Activated CD4-positive, alpha-beta T cell treated with anti-CD3 and anti-CD28 coated beads, Interleukin-2, amount 10 ng/mL, durations not matched to agents 7 days and 5 days (primary cell): ENCODE results near the gene C16orf92. TPM values are rescaled to one million over a fixed set of nuclear protein-coding genes. Genes with fewer than 3 reads are reported as not detected.
"Not testable (repeated sequence)": the region's sequence is repeated elsewhere in the genome, so short reads cannot be mapped to it uniquely, and the experiment has no call there.

Source experiments
- CTCF ChIA-PET: fragments of 350-600 bp; sonication (Branson Sonifier 250); formaldehyde crosslinking; loops from one replicate; lab custom pipeline; 2021; ENCODE audit warnings: antibody characterized with exemption; lab: Charles Lee
- POLR2A ChIA-PET: fragments of 350-600 bp; sonication (Branson Sonifier 250); formaldehyde crosslinking; loops from one replicate; lab custom pipeline; 2021; ENCODE audit warnings: antibody characterized with exemption; lab: Charles Lee
- DNase-seq: peaks from one replicate; pipeline ENCODE4 v3.0.0-alpha.2; 2020
- H3K27ac Mint-ChIP-seq: one replicate; pipeline ENCODE4 v1.8.0; 2021; ENCODE audit warnings: mild to moderate bottlenecking, moderate library complexity, mixed read lengths
- H3K27me3 Mint-ChIP-seq: one replicate; pipeline ENCODE4 v1.8.0; 2021; ENCODE audit warnings: mixed read lengths
- H3K36me3 Mint-ChIP-seq: one replicate; pipeline ENCODE4 v1.8.0; 2021; ENCODE audit warnings: low read depth, mixed read lengths
- H3K4me1 Mint-ChIP-seq: one replicate; pipeline ENCODE4 v1.8.0; 2021; ENCODE audit warnings: mixed read lengths
- H3K4me3 Mint-ChIP-seq: one replicate; pipeline ENCODE4 v1.8.0; 2021; ENCODE audit warnings: mild to moderate bottlenecking, moderate library complexity, mixed read lengths
- H3K9me3 Mint-ChIP-seq: one replicate; pipeline ENCODE4 v1.8.0; 2021; ENCODE audit warnings: mixed read lengths
- total RNA-seq, 2 experiments: library from RNA; stranded (reverse); gene quantifications; one replicate each; pipeline ENCODE4 v1.2.3, GENCODE V29; 2021

The C16orf92 gene
- total RNA-seq, 2 experiments from 2014 or later: not detected

GRCh38 chr16:30010844-30011713, 11.9 kb upstream of the C16orf92 start, which contains the start of gene DOC2A:
DOC2A (minus strand) TSS chr16:30011027; CDS start chr16:30010222, 805 bp downstream.
- Mint-ChIP-seq H3K27ac (no peak within 1 kb of the TSS), H3K4me1 (peaks cover 6% of the 10 kb centered on the region), H3K9me3 (no peaks in the 10 kb centered on the region), H3K36me3 (no peaks in the 10 kb centered on the region), H3K27me3 (peaks cover 26% of the 10 kb centered on the region), H3K4me3 (peak within 1 kb of the TSS; percentile 73)
- DNase-seq: peak; percentile 47
- CTCF ChIA-PET: interaction anchor here (0.6 kb wide), 1 partner anchor 187 kb away, joined by 4 read pairs; no protein-coding TSS in a partner anchor
- POLR2A ChIA-PET: no interaction called here

- H3K36me3 Mint-ChIP-seq: no peaks in the 10 kb centered on the region
- ChIA-PET POLR2A (no interaction called here), CTCF (no interaction called here)
- peaks cover 6% of the 10 kb centered on the region for H3K4me1 Mint-ChIP-seq
- no peak overlapping the region for H3K27ac Mint-ChIP-seq
- peaks cover 26% of the 10 kb centered on the region for H3K27me3 Mint-ChIP-seq
- DNase-seq: no peak
- H3K9me3 Mint-ChIP-seq: no peaks in the 10 kb centered on the region
- H3K4me3 Mint-ChIP-seq: peak overlapping the region; percentile 73
Observed at GRCh38 chr16:30011714-30012504, 11.1 kb upstream of the C16orf92 start.

GRCh38 chr16:30012598-30012997, 10.4 kb upstream of the C16orf92 start:
- H3K27ac Mint-ChIP-seq, POLR2A ChIA-PET, H3K4me1 Mint-ChIP-seq, H3K9me3 Mint-ChIP-seq, H3K36me3 Mint-ChIP-seq, DNase-seq, H3K4me3 Mint-ChIP-seq: not testable (repeated sequence)
- CTCF ChIA-PET: interaction anchor here (1.0 kb wide), 1 partner anchor 19 kb away, joined by 3 read pairs; the partner anchor contains the start of gene TLCD3B
- peaks cover 29% of the 10 kb centered on the region for H3K27me3 Mint-ChIP-seq

- H3K36me3 Mint-ChIP-seq, H3K27ac Mint-ChIP-seq, H3K4me1 Mint-ChIP-seq, H3K9me3 Mint-ChIP-seq, DNase-seq, H3K4me3 Mint-ChIP-seq, POLR2A ChIA-PET: not testable (repeated sequence)
- CTCF ChIA-PET: interaction anchor here (1.0 to 1.1 kb wide), 3 partner anchors 17 to 167 kb away, joined by 3 to 4 read pairs (median 3); partner anchors contain the start of gene INO80E
- H3K27me3 Mint-ChIP-seq: peaks cover 22% of the 10 kb centered on the region
Observed at GRCh38 chr16:30015450-30015849, 7.5 kb upstream of the C16orf92 start.

GRCh38 chr16:30016555-30017276, 6.3 kb upstream of the C16orf92 start:
- Mint-ChIP-seq H3K4me1 (peaks cover 13% of the 10 kb centered on the region), H3K27ac (no peak overlapping the region), H3K9me3 (no peaks in the 10 kb centered on the region), H3K36me3 (no peaks in the 10 kb centered on the region), H3K4me3 (no peak overlapping the region), H3K27me3 (peaks cover 27% of the 10 kb centered on the region)
- CTCF ChIA-PET: interaction anchor here (0.6 to 1.8 kb wide), 3 partner anchors 11 to 226 kb away, joined by 3 to 8 read pairs (median 3); partner anchors contain the start of gene KIF22
- POLR2A ChIA-PET: no interaction called here
- no peak for DNase-seq

GRCh38 chr16:30017277-30017656, 5.7 kb upstream of the C16orf92 start:
- DNase-seq: no peak
- Mint-ChIP-seq H3K4me1 (peaks cover 9% of the 10 kb centered on the region), H3K27ac (no peak overlapping the region), H3K36me3 (no peaks in the 10 kb centered on the region), H3K9me3 (no peaks in the 10 kb centered on the region), H3K27me3 (peaks cover 22% of the 10 kb centered on the region), H3K4me3 (no peak overlapping the region)
- ChIA-PET POLR2A (no interaction called here), CTCF (interaction anchor here (0.6 to 1.8 kb wide), 3 partner anchors 11 to 227 kb away, joined by 3 to 8 read pairs (median 3); partner anchors contain the start of gene KIF22)

- POLR2A ChIA-PET, H3K9me3 Mint-ChIP-seq, H3K4me1 Mint-ChIP-seq, H3K27ac Mint-ChIP-seq, H3K4me3 Mint-ChIP-seq, DNase-seq, H3K36me3 Mint-ChIP-seq: not testable (repeated sequence)
- H3K27me3 Mint-ChIP-seq: peaks cover 18% of the 10 kb centered on the region
- CTCF ChIA-PET: interaction anchor here (0.6 to 1.8 kb wide), 4 partner anchors 11 to 216 kb away, joined by 3 to 8 read pairs (median 4); no protein-coding TSS in a partner anchor
Observed at GRCh38 chr16:30017937-30018336, 5.1 kb upstream of the C16orf92 start.

- Mint-ChIP-seq H3K27me3 (peaks cover 17% of the 10 kb centered on the region), H3K27ac (no peak overlapping the region), H3K4me1 (peaks cover 9% of the 10 kb centered on the region), H3K4me3 (no peak overlapping the region), H3K36me3 (no peaks in the 10 kb centered on the region), H3K9me3 (no peaks in the 10 kb centered on the region)
- ChIA-PET POLR2A (interaction anchor here (0.5 kb wide), 1 partner anchor 192 kb away, joined by 3 read pairs; no protein-coding TSS in a partner anchor), CTCF (interaction anchor here (0.5 to 1.3 kb wide), 5 partner anchors 11 to 337 kb away, joined by 3 to 4 read pairs (median 3); no protein-coding TSS in a partner anchor)
- DNase-seq: no peak
Observed at GRCh38 chr16:30018731-30019158, 4.3 kb upstream of the C16orf92 start.

GRCh38 chr16:30023586-30023985, 588 bp downstream of the C16orf92 start:
- Mint-ChIP-seq H3K36me3 (no peaks in the 10 kb centered on the region), H3K4me3 (no peak overlapping the region), H3K4me1 (peaks cover 9% of the 10 kb centered on the region), H3K27ac (no peak overlapping the region), H3K27me3 (peaks cover 31% of the 10 kb centered on the region), H3K9me3 (no peaks in the 10 kb centered on the region)
- DNase-seq: no peak
- ChIA-PET CTCF (interaction anchor here (0.9 to 1.9 kb wide), 4 partner anchors 8 to 115 kb away, joined by 3 to 8 read pairs (median 3); partner anchors contain the start of gene TLCD3B), POLR2A (no interaction called here)

- POLR2A ChIA-PET: no interaction called here
- no peak overlapping the region for H3K27ac Mint-ChIP-seq
Observed at GRCh38 chr16:30024451-30024850, 1.5 kb downstream of the C16orf92 start.

GRCh38 chr16:30025156-30025555, 2.2 kb downstream of the C16orf92 start:
- Mint-ChIP-seq H3K9me3 (no peaks in the 10 kb centered on the region), H3K27ac (no peak overlapping the region), H3K4me3 (no peak overlapping the region), H3K27me3 (peaks cover 43% of the 10 kb centered on the region), H3K4me1 (peaks cover 9% of the 10 kb centered on the region), H3K36me3 (no peaks in the 10 kb centered on the region)
- no peak for DNase-seq
- POLR2A ChIA-PET: no interaction called here
- CTCF ChIA-PET: interaction anchor here (0.5 to 0.7 kb wide), 2 partner anchors 13 to 192 kb away, joined by 3 read pairs; no protein-coding TSS in a partner anchor

More at GRCh38 chr16:30024451-30024850, 1.5 kb downstream of the C16orf92 start:
- H3K9me3 Mint-ChIP-seq: no peaks in the 10 kb centered on the region
- no peaks in the 10 kb centered on the region for H3K36me3 Mint-ChIP-seq
- H3K4me3 Mint-ChIP-seq: no peak overlapping the region
- DNase-seq: no peak
- CTCF ChIA-PET: no interaction called here
- peaks cover 36% of the 10 kb centered on the region for H3K27me3 Mint-ChIP-seq
- H3K4me1 Mint-ChIP-seq: peaks cover 9% of the 10 kb centered on the region

- no peaks in the 10 kb centered on the region for H3K9me3 Mint-ChIP-seq
- H3K27ac Mint-ChIP-seq: no peak overlapping the region
- peaks cover 9% of the 10 kb centered on the region for H3K4me1 Mint-ChIP-seq
- no peak overlapping the region for H3K4me3 Mint-ChIP-seq
- DNase-seq: no peak
- ChIA-PET CTCF (interaction anchor here (0.5 to 0.7 kb wide), 2 partner anchors 13 to 192 kb away, joined by 3 read pairs; no protein-coding TSS in a partner anchor), POLR2A (no interaction called here)
- H3K36me3 Mint-ChIP-seq: no peaks in the 10 kb centered on the region
- H3K27me3 Mint-ChIP-seq: peaks cover 42% of the 10 kb centered on the region
Observed at GRCh38 chr16:30025574-30025973, 2.6 kb downstream of the C16orf92 start.
